Stimulated activated effector memory CD8-positive, alpha-beta T cell treated with anti-CD3 and anti-CD28 coated beads, Interleukin-12 subunit alpha, Interleukin-12 subunit beta, amount 100 ng/mL, for 72 hours (primary cell): ENCODE measurements around the gene KCNJ4.
A peak's percentile ranks its signal among the peaks of the same experiment; 100 is the strongest.

Experiments
- ATAC-seq: fragments of 150-1000 bp; cut with Tn5 transposase; 2 replicates; pipeline ENCODE4 v1.10.0; 2021
- DNase-seq, 2 donors: peaks; one replicate each; pipeline ENCODE4 v3.0.0; 2021 to 2022; ENCODE audit warnings: low spot score in 2 of 2
- H3K27ac Mint-ChIP-seq: one replicate; pipeline ENCODE4 v1.8.0; 2022; ENCODE audit warnings: mild to moderate bottlenecking, mixed read lengths
- H3K36me3 Mint-ChIP-seq: one replicate; pipeline ENCODE4 v1.8.0; 2022; ENCODE audit warnings: mild to moderate bottlenecking, mixed read lengths
- H3K4me1 Mint-ChIP-seq: one replicate; pipeline ENCODE4 v1.8.0; 2022; ENCODE audit warnings: mixed read lengths
- H3K4me3 Mint-ChIP-seq: one replicate; pipeline ENCODE4 v1.8.0; 2022; ENCODE audit warnings: mild to moderate bottlenecking, mixed read lengths
- H3K9me3 Mint-ChIP-seq: one replicate; pipeline ENCODE4 v1.8.0; 2022; ENCODE audit warnings: mixed read lengths

Gene KCNJ4

DNA sequence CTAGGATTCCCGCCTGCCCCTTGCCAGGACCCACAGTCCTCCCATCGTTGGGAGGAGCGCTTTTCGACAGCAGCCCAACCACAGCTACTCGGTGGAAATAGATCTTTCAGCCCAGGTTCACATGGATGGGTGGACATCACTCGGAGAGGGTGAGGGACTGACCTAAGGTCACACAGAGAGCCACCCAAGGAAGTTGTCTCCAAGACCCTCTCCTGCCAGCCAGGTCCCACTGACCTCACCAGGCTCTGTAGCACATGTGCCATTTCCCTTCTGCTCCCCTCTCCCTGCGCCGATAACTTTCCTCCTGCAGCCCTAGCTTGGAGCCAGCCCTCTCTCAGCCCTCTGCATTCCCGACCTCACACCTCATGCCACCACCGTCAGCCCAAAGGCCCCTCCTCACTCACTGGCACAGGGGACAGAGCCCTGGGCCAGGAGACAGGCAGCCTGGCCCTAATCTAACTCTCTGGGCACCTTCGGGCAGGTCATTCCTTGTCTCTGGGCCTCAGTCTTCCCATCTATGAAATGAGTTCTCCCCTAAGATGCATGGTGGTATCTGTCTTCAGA, 4.7 kb downstream of the KCNJ4 start:
- no peaks in the 10 kb centered on the region for H3K36me3 Mint-ChIP-seq

DNA sequence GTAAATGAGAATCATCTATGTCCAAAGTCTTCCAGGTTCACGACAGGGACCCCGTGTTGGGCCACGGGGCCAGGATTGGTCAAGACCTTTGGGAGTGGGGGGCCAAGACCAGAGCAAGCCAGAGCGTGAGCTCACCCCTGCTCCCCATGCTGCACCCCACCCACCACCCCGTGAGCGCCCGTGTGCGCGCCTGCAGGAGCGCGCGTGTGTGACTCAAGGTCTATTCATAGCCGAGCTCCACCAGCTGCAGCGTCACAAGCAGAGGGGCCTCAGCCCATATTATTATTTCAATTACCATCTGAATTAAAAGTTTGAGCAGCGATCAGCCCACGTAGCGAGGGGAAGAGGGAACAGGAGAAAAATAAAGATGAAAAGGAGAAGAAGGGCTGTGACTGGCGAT, 5.2 kb downstream of the KCNJ4 start:
- ATAC-seq = no peak
- Mint-ChIP-seq H3K9me3 (no peaks in the 10 kb centered on the region), H3K27ac (no peak overlapping the region), H3K4me3 (no peak overlapping the region), H3K36me3 (no peaks in the 10 kb centered on the region), H3K4me1 (peaks cover 7% of the 10 kb centered on the region)
- no peak for DNase-seq

More for the DNA sequence above, 4.7 kb downstream of the KCNJ4 start:
- ATAC-seq = no peak
- H3K4me3 Mint-ChIP-seq = no peak overlapping the region
- H3K27ac Mint-ChIP-seq = no peak overlapping the region
- H3K9me3 Mint-ChIP-seq = no peaks in the 10 kb centered on the region
- DNase-seq = no peak
- peaks cover 7% of the 10 kb centered on the region for H3K4me1 Mint-ChIP-seq

DNA sequence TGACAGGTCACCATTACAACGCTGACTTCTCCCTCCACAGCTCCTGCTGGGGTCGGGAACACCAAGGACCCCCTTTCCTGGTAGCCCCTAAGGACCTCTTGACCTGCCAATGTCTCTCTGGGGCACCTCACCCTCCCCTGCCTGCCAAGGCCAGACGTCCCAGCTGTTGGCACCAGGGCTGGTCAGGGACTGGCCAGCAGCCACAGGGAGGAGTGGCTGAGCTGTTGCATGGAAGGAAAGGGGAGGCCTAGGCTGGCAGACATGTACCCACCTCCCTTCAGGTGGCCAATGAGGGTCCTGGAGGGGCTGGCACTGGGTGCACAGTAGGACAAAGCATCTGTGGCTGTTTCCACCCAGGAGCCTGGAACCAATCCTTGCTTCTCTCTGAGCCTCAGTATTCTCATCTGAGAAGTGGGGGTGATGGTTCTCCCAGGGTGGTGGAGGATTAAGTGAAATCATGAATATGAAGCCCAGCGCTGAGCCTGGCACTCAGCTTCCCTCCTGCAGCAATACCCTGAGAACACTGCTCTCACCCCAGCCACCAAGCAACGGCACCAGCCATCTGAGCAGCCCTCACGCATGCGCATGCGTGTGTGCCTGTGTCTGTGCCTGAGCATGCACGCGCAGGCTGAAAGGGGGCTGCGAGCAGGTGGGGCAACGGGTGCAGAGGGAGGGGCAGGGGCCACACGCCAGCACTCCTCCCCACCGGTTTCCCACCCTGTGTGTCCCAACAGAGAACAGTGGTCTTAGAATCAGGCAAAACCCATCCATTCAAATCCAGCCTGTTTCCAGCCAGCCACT, 5.9 kb downstream of the KCNJ4 start:
- no peaks in the 10 kb centered on the region for H3K36me3 Mint-ChIP-seq
- ATAC-seq = no peak
- H3K4me1 Mint-ChIP-seq = peaks cover 3% of the 10 kb centered on the region

DNA sequence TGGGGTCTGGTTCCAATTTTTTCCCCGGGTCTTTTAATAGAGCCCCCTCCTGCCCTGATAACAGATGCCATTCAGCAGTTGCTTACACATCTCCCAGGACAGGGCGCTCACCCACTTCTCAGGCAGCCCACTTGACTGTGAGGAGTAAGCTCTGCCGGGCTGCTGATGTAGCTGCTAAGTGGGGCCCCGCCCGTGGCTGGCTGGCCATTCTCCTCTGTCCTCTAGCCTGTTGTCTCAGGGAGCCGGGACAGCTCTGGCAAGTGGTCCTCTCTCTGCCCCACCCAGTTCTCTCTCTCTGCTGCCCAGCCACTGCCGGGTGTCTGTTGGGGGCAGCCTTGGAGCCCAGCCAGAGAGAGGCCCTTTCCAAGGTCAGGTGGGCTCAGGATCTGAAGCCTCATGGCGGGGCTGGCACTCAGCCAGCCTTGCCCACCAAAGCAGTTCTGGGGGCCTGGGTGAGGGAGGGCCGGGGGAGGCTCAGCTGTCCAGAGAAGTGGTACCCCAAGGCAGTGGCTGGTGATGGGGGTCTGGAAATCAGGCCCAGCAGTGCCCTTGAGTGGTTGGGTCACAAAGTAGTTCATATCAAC, 8.9 kb downstream of the KCNJ4 start:
- DNase-seq (no peak), ATAC-seq (no peak)
- H3K27ac Mint-ChIP-seq = no peak overlapping the region
- H3K4me1 Mint-ChIP-seq = no peaks in the 10 kb centered on the region
- H3K36me3 Mint-ChIP-seq = no peaks in the 10 kb centered on the region
- no peak overlapping the region for H3K4me3 Mint-ChIP-seq
- no peaks in the 10 kb centered on the region for H3K9me3 Mint-ChIP-seq

More for the DNA sequence above, 5.9 kb downstream of the KCNJ4 start:
- H3K4me3 Mint-ChIP-seq = no peak overlapping the region
- DNase-seq = no peak
- no peaks in the 10 kb centered on the region for H3K9me3 Mint-ChIP-seq
- H3K27ac Mint-ChIP-seq = no peak overlapping the region

DNA sequence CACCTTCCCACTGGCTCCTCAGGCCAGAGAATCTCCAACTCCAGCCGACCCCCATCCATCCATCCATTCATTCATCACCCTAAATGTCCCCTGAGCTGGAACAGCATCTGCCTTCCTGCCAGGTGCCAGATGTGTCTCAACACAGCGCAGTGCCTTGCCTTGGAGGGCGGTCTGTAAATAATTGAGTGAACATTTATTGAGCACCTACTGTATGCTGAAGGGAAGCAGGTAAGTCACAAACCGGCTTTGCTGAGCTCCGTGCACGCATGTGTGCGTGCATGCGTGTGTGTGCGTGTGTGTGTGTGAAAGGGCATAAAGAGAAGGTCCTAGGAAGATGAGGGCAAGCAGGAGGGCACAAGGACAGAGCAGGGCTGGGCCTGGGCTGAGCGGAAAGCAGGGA, 10.2 kb downstream of the KCNJ4 start:
- DNase-seq (no peak), ATAC-seq (no peak)
- no peaks in the 10 kb centered on the region for H3K4me1 Mint-ChIP-seq
- no peaks in the 10 kb centered on the region for H3K36me3 Mint-ChIP-seq
- H3K9me3 Mint-ChIP-seq = no peaks in the 10 kb centered on the region
- no peak overlapping the region for H3K4me3 Mint-ChIP-seq
- no peak overlapping the region for H3K27ac Mint-ChIP-seq

DNA sequence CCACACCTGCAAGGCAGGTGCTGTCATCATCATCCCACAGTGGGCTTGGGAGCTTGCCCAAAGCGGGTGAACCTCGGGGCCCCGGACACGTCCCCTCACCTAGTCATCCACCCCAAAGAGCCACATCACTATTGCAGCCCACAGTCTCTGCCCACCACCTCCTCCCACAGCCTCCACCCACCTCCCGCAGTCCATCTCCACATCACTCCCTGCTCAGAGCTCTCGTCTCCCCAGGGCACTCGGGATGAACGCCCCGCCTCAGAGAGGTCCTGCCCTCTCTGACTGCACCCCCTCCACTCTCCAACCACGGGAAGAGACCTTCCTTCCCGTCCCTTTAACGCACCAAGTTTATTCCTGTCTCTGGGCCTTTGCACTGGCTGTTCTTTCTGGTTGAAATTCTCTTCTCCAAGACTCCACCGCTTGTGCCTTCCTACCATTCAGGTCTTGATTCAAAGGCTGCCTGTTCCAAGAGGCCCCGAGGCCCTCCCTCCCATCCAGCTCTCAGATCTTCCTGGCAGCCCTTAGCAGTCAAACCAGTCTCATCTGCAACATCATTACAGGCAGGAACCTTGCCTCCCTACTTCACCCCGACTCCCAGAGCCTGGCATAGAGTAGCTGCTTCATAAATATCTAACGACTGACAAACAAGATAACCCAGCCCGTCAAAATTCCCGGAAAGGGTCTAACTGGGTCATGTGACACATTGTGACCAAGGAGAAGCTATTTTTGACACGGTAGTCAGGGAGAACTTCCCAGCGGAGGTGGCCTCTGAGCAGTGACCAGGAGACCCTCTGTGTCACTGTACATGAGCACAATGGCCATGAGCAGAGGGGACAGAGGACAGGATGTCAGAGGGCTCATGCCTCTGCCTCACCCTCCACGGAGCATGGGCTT, 11.1 kb downstream of the KCNJ4 start:
- no peak overlapping the region for H3K27ac Mint-ChIP-seq
- H3K4me1 Mint-ChIP-seq = no peaks in the 10 kb centered on the region
- ATAC-seq = no peak
- DNase-seq = no peak
- H3K4me3 Mint-ChIP-seq = no peak overlapping the region
- H3K36me3 Mint-ChIP-seq = no peaks in the 10 kb centered on the region
- H3K9me3 Mint-ChIP-seq = no peaks in the 10 kb centered on the region

DNA sequence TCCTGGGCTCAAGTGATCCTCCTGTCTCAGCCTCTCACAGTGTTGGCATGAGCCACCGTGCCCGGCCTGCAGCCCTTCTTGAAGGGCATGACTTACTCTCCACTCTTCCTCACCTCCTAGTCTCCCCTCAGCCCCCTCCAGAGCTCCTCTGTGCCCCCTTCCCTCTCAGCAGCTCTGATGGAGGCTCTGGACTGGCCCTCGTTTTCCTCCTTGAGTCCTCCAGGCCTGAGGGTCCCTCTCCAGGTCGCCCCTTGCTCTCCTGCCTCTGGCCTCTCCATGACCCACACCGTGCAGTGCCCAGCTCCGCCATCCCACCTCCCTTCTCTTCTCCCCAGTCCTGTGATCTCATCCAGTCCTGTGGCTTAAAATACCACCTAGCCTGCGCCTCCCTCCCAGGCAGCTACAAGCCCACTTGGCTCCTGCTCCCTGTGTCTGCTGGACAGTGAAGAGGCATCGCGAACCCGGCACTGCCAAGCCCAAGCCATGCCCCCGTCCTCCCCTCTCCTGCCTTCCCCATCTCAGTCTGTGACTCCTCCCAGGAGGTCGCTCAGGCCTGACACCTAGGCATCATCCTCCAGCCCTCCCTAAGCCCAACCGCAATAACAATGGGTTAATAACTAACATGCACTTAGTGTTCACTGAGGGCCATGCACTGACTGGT, 11.9 kb downstream of the KCNJ4 start:
- Mint-ChIP-seq H3K9me3 (no peaks in the 10 kb centered on the region), H3K36me3 (no peaks in the 10 kb centered on the region), H3K27ac (no peak overlapping the region), H3K4me3 (no peak overlapping the region), H3K4me1 (no peaks in the 10 kb centered on the region)
- ATAC-seq = peak; percentile 22
- no peak for DNase-seq

DNA sequence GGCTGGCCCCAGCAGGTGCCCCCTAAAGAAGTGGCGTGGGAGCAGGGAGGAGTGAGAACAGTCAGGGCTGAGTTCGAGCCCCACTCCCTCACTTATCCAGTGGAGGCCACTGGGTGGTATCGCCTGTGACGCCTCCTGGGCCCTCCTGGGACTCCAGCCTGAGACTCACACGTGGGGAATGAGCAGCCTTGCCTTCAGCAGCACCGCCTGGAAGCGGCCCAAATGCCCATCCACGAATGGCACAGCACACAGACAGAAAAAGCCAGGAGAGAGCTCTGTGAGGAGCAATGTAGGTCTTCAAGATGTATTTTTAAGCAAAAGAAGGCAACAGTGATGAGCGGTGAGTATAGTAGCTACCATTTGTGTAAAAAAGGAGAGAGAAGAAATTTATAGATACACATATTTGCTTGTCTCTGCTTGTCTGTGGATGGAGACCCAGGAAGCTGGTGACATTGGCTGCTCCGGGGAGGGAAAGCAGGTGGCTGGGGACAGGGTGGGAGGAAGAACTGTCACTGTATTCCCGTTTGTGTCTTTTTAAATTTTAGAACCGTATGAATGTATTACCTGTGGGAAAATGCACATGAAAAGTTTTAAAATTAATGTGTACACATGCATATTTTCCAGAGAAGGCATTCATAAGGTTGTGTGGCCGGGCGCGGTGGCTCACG, 13.2 kb downstream of the KCNJ4 start:
- H3K4me3 Mint-ChIP-seq = no peak overlapping the region
- no peak overlapping the region for H3K27ac Mint-ChIP-seq
- no peaks in the 10 kb centered on the region for H3K36me3 Mint-ChIP-seq
- H3K9me3 Mint-ChIP-seq = no peaks in the 10 kb centered on the region
- DNase-seq = no peak
- ATAC-seq = peak; percentile 14
- no peaks in the 10 kb centered on the region for H3K4me1 Mint-ChIP-seq

DNA sequence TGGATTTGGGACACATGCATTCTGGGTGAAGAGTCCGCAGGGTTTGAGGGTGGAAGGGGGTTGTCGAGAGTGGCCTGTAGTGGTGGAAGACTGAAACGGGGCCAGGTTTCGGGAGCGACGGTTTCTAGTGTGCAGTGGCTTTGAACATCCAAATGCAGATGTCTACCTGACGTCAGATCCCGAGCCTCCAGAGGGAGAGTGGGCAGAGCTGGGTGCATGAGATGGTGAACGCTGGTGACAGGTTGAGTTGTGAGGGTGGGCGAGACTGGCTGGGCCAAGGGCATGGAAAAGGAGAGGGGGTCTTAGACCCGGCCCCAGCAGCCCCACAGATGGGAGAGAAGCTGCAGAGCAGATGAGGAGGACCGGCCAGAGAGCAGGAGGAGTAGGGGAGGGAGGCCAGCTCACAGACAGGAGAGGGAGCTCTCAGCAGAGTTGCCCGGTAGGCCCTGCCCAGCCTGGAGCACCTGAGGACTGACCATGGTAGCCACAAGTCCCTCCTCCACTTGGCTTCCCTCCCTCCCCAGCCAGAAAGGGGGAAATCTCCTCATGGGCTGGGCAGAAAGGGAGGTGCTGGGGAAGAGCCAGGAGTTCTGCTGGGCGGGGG, 14.2 kb downstream of the KCNJ4 start:
- no peak overlapping the region for H3K27ac Mint-ChIP-seq
- H3K36me3 Mint-ChIP-seq = no peaks in the 10 kb centered on the region
- no peak overlapping the region for H3K4me3 Mint-ChIP-seq
- H3K9me3 Mint-ChIP-seq = no peaks in the 10 kb centered on the region
- DNase-seq (no peak), ATAC-seq (no peak)
- H3K4me1 Mint-ChIP-seq = no peaks in the 10 kb centered on the region

DNA sequence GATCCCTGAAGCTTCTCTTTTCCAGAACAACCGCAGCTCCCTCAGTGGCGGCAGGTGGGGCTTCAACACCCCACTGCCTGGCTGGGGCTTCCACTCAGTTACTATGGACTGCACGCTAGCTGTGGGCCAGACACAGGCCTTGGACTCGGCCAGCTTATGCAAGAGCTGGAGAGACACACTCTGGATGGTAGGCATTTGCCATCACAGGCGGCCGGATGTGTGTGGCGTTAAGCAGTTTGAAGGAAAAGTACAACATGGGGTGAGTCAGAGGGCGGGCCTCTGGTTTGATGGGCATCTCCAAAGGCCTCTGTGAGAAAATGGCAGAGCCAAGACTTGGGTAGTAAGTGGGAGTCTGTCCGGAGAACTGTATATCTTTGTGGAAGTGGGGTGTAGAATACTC, 17.6 kb downstream of the KCNJ4 start:
- ATAC-seq (no peak), DNase-seq (no peak)
- Mint-ChIP-seq H3K4me3 (no peak overlapping the region), H3K9me3 (no peaks in the 10 kb centered on the region), H3K36me3 (no peaks in the 10 kb centered on the region), H3K4me1 (no peaks in the 10 kb centered on the region), H3K27ac (no peak overlapping the region)

DNA sequence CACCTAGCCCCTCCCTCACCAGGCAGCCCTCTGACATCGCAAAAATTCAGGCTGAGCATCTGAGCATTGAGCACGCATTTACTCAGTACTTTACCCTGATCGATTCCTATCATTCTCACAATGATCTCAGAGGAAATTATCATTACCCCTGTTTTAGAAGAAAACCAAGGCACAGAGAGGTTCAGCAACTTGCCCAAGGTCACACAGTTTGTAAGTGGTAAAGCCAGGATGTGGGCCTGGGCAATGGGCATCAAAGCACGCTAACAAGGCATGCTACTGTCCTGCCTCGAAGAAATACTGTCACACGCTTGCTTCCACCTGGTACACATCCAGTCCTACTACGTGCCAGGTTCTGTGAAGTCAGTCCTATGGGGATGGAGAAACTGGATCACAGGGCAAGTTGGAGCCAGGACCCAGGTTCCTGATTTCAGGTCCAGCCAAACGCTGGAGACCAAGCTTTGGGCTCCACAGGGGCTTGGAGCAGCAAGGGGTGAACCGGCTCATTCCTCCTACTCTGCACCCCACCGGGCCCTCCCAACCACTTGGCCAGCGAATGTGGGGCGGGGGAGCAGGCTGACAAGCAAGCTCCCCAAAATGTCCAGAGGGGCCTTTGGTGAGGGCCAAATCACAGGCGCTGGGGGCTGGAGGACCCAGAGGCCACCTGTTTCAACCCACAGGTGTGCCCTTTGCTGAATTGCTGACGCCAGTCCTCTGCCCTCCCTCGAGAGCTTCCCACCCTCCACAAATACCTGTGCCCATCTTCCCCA, 18.2 kb downstream of the KCNJ4 start:
- Mint-ChIP-seq H3K4me1 (no peaks in the 10 kb centered on the region), H3K36me3 (no peaks in the 10 kb centered on the region), H3K9me3 (no peaks in the 10 kb centered on the region), H3K27ac (no peak overlapping the region), H3K4me3 (no peak overlapping the region)
- ATAC-seq (no peak), DNase-seq (no peak)

DNA sequence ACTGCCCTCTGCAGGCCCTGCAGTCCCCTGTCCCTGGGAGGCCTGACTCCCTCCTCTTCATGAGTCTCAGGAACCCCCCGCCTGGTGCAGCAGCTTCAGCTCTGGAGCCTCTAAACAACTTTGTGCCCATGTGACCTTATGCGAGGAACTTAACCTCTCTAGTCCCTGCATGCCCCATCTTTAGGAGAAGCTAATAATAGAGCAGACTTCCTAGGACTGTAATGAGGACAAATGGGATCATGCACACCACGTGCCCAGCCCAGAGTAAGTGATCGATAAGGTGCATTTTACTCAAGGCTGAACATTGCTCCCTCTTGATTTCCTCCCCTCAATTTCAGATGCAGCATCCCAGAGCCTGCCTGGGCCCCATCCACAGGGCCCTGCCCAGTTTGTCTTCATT, 19.0 kb downstream of the KCNJ4 start:
- Mint-ChIP-seq H3K27ac (no peak overlapping the region), H3K4me3 (no peak overlapping the region), H3K9me3 (no peaks in the 10 kb centered on the region), H3K4me1 (no peaks in the 10 kb centered on the region), H3K36me3 (no peaks in the 10 kb centered on the region)
- DNase-seq (no peak), ATAC-seq (no peak)

DNA sequence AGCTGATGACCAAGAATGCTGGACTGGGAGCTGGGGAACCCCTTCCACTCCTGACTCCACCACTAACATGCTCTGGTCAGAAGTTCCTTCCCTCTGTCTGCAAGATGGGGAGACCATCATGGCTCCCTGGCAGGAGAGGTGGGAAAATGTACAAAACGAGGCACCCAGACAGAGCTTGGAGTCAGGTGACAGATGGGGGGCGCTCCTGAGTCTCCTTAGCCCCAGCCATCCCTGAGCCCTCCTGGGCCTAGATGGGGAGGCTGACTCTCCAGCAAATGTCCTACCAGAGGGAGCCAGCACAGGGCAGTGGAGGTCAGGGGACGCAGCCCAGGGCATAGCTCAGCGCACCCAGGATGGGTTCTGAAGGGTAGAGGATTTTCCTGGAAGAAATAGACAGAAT, 20.0 kb downstream of the KCNJ4 start:
- H3K9me3 Mint-ChIP-seq = no peaks in the 10 kb centered on the region
- ATAC-seq = no peak
- H3K36me3 Mint-ChIP-seq = no peaks in the 10 kb centered on the region
- H3K27ac Mint-ChIP-seq = no peak overlapping the region
- no peaks in the 10 kb centered on the region for H3K4me1 Mint-ChIP-seq
- no peak for DNase-seq
- H3K4me3 Mint-ChIP-seq = no peak overlapping the region

DNA sequence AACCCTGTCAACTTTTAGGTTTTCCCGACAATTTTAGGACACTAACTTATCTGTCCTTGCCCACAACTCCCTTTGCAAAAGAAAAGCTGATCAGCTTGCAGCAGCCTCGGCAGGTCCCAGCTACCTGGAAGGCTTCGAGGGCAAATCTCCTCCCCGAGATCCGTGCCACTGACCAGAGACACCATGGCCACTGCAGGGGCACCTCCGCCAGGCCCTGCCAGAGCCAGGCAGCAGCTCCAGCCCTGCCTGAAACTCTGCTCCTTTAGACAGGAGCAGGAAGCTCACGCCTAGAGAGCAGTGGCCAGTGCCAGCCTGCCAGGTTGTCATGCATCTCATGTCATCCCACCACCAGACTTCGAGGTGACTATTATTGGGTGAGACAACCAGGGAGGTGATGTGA, 21.1 kb downstream of the KCNJ4 start:
- H3K36me3 Mint-ChIP-seq = no peaks in the 10 kb centered on the region
- DNase-seq (no peak), ATAC-seq (no peak)
- no peak overlapping the region for H3K4me3 Mint-ChIP-seq
- H3K9me3 Mint-ChIP-seq = no peaks in the 10 kb centered on the region
- no peaks in the 10 kb centered on the region for H3K4me1 Mint-ChIP-seq
- no peak overlapping the region for H3K27ac Mint-ChIP-seq
